ENCODE data around the gene MYBPH.

MYBPH gene

GRCh38 chr1:203166192-203166940, 9.3 kb downstream of the MYBPH start:
- no peak for DNase-seq (ENCODE audit: low read depth)

GRCh38 chr1:203165800-203166161, 9.8 kb downstream of the MYBPH start:
- no peak for DNase-seq (ENCODE audit: low read depth)

GRCh38 chr1:203165101-203165799, 10.4 kb downstream of the MYBPH start:
- DNase-seq (ENCODE audit: low read depth) = no peak

DNA sequence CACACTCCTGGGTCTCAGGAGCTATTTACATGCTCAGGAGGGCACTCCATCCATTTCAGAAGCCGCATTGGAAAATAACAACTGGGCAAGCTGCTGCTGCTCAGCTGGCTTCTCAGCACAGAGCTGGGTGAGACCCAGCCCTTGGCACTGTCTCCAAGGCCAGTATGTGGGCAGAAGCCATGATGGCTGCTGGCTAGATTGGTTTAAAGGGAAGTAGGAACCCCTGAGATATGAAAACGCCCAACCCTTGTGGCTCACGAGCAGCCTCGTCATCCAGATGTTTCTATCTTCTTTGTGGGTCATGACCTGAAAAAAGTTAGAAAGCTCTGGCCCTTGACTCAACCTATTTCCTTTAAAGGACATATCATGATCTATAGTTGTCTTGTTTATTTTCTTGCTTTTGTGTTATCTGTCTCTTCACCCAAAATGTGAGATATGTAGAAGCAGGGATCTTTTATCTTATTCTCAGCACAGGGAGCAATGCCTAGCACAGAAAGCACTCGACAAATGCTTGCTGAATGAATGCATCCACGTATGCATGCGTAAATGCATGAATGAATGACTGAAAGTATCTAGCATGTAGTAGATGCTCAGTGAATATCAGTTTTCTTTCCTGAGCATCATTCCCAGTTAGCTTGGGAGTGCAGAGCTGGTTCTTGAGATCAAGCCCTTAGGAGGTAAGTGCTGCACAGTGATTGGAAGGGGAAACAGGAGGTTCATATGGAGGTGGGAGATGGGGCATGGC, 11.6 kb downstream of the MYBPH start:
- DNase-seq (ENCODE audit: low read depth) = no peak

DNA sequence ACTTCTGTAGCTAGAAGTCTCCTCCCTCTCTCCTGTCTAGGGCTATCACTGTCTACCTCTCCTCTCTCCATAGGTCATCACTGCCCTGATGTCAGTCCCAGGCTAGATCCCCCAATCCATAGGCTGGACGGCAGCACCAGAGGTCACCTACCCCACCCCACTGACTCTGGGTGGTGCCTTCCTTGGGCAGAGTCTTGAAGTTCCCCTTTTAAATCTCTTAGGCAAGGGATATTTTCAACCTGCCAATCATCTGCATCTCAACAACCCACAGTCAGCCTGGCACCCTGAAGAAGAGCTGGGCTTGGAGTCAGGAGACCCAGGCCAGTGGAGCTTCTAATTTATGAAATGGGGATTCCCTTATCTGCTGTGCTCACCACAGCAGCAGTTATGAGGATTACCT, 13.2 kb downstream of the MYBPH start:
- DNase-seq (ENCODE audit: low read depth) = no peak

DNA sequence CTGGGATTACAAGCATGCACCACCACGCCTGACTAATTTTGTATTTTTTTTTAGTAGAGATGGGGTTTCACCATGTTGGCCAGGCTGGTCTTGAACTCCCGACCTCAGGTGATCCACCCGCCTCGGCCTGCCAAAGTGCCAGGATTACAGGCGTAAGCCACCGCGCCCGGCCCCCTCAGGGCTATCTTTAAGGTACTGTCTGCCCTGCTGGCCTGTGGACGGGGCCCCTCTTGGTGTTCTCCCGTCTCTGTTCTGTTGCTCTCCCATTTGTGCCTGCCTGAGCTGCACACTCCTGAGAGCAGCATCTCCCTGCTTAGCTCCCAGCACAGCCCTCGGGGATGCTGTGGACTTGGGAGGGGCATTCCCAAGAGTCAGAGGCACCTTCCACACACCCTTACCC, 13.9 kb downstream of the MYBPH start:
- no peak for DNase-seq (ENCODE audit: low read depth)

DNA sequence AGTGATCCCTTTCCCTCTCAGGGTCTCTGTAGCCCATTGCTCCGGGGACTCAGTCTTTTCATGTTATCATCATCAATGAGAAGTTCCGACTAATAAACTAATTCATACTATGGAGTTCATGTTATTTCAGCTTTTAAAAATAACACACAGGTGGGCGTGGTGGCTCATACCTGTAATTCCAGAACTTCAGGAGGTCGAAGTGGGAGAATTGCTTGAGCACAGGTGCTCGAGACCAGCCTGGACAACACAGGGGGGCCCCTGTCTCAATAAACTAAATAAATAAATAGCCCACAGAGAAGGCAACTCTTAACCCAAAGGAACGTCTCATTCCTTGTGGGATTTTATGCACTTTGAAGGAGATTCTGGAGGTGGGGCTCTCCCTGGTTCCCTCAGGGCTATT, 14.5 kb downstream of the MYBPH start:
- no peak for DNase-seq (ENCODE audit: low read depth)

DNA sequence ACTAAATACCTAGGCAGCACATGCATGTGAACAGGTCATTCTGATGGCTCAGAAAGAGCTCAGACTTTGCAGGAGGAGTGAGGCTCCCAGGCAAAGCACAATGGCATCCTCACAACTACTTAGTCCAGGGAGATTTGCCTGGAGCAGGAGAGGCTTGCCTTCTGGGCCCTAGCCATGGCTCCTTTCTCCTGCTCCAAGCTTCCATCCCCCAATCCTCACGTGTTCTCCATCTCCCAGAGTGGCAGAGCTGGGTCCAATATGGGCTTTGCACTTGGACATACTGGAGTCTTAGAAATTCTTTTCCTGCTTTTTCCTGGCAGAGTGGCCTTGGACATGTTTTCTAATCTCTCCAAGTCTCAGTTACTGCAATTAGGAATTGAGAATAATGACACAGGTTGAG, 15.8 kb downstream of the MYBPH start:
- DNase-seq (ENCODE audit: low read depth) = no peak

- no peak for DNase-seq (ENCODE audit: low read depth)
Measured at GRCh38 chr1:203158960-203159665, 16.5 kb downstream of the MYBPH start.

DNA sequence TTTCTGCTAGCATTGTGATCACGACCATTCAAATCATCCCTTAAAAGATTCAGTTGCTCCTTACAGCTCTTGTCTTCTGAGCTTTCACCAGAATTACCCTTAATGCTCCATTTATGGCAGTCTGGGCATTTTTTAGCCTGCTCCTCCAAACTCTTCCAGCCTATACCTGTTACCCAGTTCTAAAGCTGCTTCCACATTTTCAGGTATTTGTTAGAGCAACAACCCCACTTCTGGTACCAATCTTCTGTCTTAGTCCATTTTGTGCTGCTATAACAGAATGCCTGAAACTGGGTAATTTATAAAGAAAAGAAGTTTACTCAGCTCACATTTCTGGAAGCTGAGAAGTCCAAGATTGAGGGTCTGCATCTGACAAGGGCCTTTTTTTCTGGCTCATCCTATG, 17.2 kb downstream of the MYBPH start:
- DNase-seq (ENCODE audit: low read depth) = no peak

GRCh38 chr1:203156280-203156679, 19.3 kb downstream of the MYBPH start:
- DNase-seq (ENCODE audit: low read depth) = no peak

DNA sequence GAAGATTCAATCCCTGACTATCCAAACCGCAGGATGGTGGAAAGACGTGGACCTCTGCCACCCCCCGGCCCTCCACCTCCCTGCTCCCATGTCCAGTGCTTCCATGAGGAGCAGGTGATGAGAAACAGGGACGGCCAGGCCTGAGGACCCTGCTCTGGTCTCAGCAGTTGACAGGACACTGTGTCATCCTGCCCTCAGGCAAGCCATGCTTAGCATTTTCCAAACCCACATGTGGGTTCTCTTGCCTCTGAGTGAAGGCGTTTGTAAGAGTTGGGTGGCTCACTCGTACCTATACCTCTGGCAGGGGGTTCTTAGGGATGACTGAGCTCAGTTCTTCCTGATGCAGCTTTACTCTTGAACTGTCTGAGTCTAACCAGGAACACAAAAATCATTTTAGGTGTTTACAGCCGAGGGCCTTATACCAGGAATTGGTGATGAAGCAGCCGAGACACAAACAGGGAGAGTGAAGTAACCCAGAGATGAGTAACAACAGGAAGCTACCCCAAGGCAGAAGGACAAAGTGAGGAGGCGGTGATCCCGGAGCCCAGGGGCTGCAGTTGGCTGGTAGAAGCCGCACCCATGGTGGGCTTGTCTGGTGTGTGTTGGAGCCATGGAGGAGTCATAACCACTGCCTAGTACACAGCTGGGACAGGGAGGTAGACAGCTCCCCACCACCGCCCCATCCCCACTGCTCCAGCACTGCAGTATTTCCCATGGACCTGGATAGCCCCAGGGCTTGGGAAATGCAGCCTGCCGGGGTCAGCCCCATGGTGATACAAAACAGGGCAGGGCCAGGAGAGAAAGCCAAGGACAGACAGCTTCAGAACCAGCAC, 21.4 kb downstream of the MYBPH start:
- no peak for DNase-seq (ENCODE audit: low read depth)

DNA sequence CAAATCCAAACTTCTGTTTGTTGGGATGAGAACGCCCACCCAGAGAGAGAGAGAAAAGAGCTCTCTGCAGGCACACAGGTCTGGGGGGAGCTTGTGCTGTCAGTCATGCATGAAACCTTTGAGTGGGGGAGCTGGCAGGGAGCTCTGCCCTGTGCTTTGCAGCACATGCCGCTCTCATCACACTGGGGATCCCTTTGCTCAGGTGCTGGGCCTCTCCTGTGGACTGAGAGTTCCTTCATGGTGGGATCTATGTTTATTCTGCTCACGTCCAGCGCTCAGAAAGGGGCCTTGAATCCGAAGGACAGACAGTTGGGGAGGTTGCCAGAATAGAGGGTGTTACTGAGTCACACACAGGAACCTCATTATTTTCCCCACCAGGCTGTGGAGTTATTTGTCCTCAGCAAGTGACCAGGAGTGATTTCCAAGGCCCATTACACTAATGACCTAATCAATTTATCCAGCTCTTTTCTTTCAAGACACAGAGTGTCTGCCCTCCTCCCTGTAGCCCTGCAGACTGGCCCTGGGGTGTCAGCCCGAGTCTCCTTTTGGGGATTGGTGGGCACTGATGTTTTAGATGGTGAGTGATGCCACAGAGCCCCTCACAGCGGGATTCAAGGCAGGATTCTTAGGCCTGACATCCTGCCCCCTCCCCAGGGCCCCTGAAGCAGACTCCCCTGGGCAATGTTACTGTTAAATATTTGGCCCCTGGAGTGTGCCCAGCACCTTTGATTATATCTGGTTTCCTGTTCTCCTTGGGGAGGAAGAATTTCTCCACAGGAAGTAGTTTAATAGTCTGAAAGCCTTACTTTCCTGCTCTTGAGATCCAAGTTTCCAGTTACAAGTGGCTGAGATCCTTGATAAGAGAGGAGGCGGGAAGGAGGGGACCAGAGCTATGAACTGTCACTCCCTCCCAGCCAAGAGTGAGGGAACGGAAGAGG, 22.3 kb downstream of the MYBPH start:
- no peak for DNase-seq (ENCODE audit: low read depth)

GRCh38 chr1:203152158-203153034, 23.2 kb downstream of the MYBPH start:
- no peak for DNase-seq (ENCODE audit: low read depth)

DNA sequence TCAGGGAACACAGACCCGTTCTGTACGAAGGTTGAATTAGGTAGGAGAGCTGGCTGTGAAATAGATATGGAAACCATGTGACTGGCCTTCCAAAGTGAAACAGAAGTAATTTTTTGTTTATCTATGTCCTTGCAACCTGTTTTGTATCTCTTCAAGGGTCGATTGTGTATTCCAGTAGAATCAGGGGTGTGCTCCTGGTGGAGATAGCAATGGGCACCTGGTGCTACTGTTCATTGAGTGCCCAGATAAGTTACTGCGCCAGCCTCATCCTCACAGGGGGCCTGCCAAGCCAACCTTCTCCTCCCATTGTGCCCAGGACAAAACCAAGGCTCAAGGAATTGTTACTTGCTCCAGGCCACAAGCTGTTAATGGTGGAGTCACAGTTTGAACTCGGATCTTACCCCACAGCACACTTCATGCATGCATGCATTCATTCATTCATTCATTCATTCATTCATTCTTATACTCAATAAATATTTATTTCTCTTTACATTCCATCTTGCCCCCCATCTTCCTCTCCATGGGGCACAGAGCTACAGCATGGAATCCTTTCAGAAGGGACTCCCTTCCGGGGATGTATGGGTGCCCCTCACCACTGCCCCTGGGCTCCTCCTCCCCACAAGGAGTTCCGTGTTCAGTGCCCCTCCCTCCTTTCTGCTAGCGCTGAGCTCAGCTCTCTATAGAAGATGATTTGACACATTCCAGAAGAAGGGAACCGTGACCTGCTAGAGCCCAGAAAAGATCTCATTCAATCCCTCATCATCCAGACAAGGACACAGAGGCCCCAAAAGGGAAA, 24.1 kb downstream of the MYBPH start:
- no peak for DNase-seq (ENCODE audit: low read depth)

- DNase-seq (ENCODE audit: low read depth) = no peak
Measured at GRCh38 chr1:203150511-203151297, 24.9 kb downstream of the MYBPH start.

GRCh38 chr1:203149188-203149840, 26.3 kb downstream of the MYBPH start:
- no peak for DNase-seq (ENCODE audit: low read depth)

All from activated T-cell treated with anti-CD3 and anti-CD28 coated beads for 48 hours (primary cell).